Femur (tissue), 1 donor: ENCODE results near the gene FAM187B.
A peak's percentile ranks its signal among the peaks of the same experiment; 100 is the strongest.
"Not testable (repeated sequence)": the region's sequence is repeated elsewhere in the genome, so short reads cannot be mapped to it uniquely, and the experiment has no call there.

Experiments used
- DNase-seq: peaks from one replicate; pipeline ENCODE4 v3.0.0-alpha.2; 2017

Gene FAM187B

DNA sequence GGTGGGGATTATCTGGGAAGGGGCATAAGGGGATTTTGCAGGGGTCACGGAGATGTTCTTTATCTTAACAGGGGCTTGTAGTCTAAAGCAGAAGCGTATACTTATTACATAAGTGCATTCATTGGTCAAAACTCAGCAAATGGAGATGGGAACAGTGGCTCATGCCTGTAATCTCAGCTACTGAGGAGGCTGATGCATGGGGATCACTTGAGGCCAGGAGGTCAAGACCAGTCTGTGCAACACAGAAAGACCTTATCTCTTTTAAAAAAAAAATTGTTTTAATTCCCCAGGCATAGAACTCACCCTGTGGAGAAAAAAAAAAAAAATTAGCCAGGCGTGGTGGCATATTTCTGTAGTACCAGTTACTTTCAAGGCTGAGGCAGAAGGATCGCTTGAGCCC is 18.9 kb downstream of the FAM187B start:
- DNase-seq: no peak

DNA sequence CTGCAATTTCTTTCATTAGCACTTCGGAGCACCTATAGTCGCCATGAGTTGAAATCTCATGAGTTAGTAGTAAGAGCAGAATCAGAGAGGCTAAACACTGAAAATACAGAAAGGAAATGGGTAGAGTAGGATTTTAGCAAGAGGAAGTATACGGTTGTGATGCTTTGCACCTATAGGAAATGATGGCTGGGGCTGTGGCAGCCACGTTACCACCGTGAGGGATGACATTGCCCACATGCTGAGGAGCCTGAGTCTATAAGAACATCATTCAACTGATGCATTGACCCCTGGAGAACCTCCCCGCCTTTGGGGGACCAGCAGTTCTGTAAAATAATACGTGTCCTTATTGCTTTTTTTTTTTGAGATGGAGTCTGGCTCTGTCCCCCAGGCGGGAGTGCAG is 20.4 kb downstream of the FAM187B start:
- no peak for DNase-seq

DNA sequence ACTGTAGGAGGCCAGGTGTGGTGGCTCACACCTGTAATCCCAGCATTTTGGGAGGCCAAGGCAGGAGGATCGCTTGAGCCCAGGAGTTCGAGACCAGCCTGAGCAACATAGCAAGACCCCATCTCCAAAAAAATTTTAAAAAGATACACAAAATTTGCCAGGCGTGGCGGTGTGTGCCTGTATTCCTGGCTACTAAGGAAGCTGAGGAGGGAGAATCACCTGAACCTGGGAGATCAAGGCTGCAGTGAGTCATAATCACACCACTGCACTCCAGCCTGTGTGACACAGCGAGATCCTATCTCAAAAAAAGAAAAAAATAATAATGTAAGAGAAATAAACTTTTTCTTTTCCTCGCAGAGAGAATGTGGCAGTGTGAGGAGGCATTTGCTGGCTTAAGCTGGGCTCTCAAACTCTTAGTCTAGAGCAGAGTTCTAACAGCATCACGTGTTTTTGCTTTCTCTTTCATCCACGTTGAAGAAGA is 21.1 kb downstream of the FAM187B start:
- no peak for DNase-seq

DNA sequence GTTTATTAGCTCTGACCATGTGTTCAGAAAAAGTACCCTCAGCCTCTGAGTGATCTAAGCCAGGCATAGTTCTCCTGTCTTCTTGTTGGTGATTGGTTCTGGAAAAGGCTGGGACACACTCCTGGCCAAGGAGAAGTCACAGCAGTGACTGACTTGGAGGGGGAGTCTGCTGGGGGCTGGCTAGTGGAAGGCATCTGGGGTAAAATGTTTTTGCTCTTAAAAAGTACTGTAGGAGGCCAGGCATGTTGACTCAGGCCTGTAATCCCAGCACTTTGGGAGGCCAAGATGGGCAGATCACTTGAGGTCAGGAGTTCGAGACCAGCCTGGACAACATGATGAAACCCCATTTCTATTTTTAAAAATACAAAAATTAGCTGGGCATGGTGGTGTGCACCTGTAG is 21.7 kb downstream of the FAM187B start:
- DNase-seq: no peak

DNA sequence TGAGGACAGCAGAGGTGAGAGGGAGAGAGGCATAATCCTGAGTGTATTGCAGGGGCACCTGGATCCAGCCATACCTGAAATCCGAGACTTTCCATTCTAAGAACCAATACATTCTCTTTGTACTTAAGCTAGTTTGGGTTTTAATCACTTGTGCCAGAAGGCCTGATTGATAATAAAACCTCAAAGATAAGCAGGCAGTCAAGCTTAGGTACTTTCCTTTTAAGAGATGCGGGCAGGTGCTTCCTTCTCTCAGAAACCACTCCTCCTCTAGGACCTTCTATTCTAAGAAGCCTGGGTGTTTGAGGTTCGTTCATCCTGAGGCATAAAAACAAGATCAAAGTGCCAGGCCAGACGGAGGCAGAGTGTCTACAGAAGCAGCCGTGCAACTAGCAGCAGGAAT is 22.2 kb downstream of the FAM187B start:
- DNase-seq: no peak

GRCh38 chr19:35205733-35206323 is 22.7 kb downstream of the FAM187B start:
- no peak for DNase-seq

DNA sequence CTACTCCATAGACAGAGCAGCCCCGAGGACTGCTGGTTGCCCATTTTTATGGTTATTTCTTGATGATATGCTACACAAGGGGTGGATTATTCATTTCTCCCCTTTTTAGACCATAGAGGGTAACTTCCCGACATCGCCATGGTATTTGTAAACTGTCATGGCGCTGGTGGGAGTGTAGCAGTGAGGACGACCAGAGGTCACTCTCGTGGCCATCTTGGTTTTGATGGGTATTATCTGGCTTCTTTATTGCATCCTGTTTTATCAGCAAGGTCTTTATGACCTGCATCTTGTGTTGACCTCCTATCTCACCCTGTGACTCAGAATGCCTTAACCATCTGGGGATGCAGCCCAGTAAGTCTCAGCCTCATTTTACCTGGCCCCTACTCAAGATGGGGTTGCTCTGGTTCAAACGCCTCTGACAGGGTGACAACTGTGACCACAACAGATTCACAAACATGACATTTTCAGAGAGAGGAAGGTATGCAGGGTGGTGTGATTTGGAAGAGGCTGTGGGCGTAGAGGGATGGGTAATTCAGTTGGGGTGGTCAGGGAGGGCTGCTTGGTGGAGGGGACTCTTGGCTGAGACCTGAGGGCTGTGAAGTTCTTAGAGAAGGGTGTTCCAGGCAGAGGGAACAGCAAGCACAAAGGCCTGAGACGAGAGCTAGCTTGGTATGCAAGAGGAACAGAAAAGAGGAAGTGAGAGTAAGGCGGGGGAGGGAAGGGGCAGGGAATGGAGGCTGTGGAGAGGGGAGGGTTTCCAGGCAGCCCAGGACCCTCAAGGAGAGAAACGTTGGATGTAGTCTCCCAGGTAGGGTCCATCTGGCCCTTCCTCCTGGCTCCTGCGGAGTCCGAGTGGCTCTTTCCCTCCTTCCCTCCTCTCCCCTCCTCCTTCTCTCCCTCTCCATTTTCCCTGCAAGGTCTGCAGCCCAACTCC is 23.5 kb downstream of the FAM187B start:
- DNase-seq: peak; percentile 36

GRCh38 chr19:35202722-35203688 is 25.5 kb downstream of the FAM187B start:
- DNase-seq: no peak

GRCh38 chr19:35199481-35199880 is 29.1 kb downstream of the FAM187B start:
- DNase-seq: no peak

- not testable (repeated sequence) for DNase-seq
These were observed 31.7 kb downstream of the FAM187B start for GRCh38 chr19:35196861-35197260.

DNA sequence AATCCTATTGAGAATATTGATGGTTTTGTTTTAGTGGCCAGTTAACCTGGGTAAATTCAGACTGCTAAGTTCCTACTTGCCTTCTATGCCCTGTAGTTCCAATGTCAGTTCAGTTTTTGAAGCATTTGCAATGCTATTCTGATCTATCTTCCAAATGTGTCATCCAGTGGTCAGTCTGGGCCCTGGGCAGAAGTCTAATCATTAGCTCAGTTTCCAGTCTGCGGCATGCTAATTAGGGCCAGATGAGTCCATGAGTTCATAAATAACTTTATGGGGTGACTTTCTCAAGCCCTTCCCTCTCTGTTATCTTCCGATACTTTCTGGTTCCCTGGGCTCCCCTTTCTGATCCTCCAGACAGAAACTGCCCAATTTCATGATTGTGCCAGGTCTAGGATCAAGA is 32.7 kb downstream of the FAM187B start:
- DNase-seq: no peak

- no peak for DNase-seq
These were observed 34.2 kb downstream of the FAM187B start for GRCh38 chr19:35194012-35194984.

DNA sequence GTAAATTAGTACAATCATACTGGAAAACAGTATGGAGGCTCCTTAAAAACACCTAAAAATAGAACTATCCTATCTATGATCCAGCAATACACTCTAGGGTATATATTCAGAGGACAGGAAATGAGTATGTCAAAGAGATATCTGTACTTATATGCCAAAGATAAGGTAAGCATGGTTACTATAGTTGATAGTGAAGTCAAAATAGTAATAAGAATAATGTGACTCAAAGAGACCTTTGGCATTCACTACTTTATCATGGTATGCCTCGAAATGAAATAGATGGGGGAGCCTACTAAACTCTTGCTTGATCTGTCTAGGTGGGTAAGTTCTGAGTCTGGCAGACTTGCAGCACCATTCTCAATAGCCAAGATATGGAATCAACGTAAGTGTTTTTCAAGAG is 43.7 kb downstream of the FAM187B start:
- DNase-seq: no peak

- no peak for DNase-seq
These were observed 44.3 kb downstream of the FAM187B start for GRCh38 chr19:35184267-35184666.

- DNase-seq: no peak
These were observed 47.2 kb downstream of the FAM187B start for GRCh38 chr19:35181387-35181786.

GRCh38 chr19:35179830-35180229 is 48.7 kb downstream of the FAM187B start:
- DNase-seq: no peak

DNA sequence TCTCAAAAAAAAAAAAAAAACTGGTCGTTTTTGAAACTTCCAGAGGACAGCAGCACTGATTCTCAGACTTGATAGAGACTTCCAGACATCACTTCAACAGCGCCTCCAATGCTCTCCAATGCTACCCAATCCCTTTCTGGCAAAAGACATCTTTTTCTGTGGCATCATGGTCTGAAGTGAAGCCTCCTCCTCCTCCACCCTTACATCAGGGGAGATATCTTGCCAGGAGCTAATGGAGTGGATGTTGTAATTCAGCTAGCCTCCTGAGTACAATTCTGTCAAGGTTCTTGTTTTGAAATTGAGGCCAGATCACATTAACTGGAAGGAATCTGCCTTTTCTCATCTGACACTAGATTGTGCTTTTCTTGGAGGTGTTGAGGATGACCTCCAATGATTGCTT is 49.8 kb downstream of the FAM187B start:
- no peak for DNase-seq

DNA sequence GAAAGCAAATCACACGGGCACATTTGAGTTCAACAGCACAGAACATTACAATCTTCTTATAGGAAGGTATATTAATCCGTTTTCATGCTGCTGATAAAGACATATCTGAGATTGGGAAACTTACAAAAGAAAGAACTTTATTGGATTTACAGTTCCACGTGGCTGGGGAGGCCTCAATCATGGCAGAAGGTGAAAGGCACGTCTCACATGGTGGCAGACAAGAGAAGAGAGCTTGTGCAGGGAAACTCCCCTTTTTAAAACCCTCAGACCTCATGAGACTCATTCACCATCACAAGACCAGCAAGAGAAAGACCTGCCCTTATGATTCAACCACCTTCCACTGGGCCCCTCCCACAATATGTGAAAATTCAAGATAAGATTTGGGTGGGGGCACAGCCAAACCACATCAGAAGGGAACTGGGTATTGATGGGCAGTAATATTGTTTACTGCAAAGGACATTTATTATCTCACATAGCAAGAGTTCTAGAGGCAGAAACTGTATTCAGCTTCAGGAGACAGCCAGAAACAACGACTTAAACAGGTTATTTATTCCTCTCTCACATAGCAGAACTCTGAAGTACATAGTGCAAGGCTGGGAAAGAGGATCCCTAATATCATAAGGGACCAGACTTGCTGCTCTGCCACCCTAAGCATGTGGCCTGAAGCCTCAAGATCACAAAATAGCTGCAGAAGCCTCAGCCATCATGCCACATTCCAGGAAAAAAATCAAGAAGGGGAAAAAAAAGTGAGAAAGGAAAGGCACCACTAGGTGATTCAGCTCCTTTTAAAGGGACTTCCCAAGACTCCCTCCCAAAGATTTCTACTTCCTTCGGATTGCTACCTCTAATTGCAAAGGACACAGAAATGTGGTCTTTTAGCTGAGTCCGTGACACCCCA is 50.9 kb downstream of the FAM187B start:
- DNase-seq: no peak

DNA sequence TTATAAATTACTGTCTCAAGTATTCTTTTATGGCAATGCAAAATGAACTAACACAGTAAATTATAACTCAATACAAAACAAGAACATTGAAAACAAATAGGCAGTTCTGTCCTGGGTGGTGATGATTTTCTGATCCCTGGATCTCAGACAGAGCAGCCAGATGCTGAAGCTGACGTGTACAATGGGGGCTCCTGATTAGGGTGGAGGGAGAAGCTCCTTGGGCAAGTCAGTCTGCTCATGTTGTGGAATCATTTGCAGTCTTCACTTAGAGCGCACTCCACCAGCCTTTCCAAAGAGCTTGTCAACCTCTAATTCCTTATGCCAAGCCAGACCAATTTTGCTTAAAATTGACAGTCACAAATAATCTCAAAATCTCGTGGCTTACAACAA is 52.4 kb downstream of the FAM187B start:
- no peak for DNase-seq
